ENCODE data around the gene SORCS2.

SORCS2 gene

DNA sequence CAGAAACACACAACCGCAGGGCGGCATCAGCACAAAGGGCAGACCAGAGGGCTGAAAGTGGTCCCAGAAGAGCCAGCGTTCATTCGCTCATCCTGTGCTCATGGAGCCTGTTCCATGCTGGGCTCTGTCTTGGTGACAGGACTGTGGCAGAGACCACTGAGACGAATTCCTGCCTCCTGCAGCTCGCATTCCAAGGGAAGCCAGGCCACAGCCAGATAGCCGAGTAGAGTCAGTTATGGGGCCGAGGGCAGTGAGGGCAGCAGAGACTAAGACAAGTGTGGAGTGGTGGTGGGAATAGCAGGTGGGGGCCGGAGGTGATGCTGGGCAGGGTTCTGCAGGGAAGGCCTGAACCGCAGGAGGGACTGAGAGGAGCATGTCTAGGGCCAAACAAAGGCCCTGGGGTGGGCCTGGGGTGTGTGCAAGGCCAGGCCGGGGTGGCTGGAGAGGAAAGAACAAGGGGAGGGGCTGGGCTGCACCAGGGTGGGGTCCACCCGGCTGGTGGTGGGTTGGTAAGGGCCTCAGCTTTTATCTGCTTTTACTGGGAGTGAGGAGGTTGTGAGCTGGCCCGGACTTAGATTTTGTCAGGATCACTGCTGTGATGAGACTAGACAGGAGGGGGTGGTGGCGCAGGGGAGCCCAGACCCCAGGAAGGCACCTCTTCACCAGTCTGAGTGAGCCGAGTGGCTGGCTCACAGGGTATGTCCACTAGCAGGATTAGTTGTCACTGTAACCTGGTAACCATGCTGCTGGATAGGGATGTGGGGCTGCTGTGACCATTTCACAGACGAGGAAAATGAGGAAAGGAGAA, 236.1 kb downstream of the SORCS2 start:
- DNase-seq (ENCODE audit: low spot score), result no peak

DNA sequence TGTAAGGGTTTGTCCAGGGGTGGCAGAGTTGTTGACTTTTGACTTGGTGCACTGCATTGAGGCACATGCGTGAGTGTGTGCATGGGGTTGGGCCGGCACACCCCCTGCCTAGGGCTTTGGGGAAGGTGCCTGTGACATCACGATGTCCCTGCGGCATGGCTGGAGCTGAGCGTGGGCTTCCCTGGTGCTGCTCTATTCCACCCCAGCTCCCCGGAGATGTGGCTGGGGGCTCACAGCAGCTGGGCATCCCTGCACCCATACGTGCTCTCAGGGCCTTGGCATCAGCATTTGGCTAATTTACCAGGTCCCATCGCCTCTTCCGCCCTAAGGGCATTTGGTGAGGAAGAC, 236.7 kb downstream of the SORCS2 start:
- DNase-seq (ENCODE audit: low spot score), result no peak

DNA sequence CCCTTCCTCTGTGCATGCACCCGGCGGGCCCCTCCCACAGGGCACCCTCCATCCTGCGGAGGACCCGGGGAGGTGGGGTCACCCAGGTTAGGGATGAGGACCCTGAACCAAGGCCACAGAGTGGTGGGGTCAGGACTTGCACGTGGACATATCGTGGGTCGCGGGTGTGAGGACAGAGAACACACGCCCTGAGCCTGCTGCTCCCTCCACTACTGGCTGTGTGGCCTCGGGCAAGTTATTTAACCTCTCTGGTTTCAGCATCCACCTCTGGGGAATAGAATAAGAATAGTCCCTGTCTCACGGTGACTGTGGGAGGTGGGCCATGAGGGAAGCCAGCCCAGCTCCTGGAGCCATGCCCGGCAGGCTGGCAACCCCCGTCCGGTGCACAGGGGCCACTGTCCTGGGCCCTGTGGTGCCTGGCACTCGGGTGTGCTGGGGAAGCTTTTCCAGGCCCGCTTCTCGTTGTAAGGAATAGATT, 237.3 kb downstream of the SORCS2 start:
- no peak for DNase-seq (ENCODE audit: low spot score)

DNA sequence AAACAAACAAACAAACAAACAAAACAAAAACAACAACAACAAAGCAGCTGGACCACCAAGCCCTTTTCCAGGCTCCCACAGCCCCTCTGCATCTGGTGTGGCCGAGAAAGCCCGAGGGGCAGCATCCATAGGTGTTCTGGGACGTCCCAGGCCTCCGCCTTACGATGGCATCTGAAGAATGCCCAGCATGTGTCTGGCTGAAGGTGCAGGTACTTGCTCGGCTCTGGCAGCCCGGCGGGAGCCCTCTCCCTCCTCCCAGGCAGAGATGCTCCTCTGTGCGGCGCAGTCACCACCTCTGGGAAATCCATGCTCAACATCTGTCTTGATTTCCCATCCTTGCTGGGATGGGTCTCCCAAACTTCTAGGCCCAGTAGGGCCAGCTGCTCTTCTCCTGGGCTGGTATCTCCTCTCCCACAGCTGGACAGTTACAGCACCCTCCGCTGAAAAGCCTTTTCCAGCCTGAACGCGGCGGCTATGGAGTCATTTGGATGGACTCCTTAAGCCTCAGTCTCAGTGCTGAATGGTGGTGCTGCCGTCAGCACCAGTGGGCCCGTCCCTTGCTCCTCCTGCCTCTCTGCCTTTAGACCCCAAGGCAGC, 238.1 kb downstream of the SORCS2 start:
- no peak for DNase-seq (ENCODE audit: low spot score)

DNA sequence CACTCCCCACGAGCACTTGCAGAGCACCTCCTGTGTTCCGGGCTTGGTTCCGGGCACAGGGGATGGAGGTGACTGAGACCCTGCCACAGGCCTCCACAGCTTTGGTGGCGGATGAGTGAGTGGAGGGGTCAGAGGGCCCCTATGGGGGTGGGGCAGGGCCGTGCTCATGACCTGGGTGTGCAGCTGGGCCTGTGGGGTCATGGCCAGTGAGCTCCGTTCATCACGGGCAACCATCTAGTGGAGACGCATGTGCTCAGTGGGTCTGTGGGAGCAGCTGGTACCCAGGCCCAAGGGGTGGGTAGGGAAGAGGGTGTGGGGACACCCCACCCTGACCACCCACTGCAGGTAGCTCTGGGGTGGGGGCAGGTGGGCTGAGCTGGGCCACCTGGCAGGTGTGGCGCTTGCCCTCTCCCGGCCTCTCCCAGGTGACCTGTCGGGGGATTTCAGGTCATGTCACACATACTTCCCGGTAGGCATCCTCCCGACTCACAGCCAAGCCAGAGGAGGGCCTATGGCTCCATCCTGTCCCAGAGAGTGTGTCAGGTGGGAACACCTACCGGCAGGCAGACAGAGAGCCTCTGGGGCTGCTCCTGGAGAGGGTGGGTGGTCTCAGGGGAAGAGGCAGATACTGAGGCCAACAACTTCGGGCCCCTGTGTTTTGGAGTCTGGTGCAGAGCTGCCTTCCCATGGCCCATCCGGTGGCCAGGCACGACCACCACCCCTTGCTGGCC, 238.8 kb downstream of the SORCS2 start:
- DNase-seq (ENCODE audit: low spot score), result no peak

DNA sequence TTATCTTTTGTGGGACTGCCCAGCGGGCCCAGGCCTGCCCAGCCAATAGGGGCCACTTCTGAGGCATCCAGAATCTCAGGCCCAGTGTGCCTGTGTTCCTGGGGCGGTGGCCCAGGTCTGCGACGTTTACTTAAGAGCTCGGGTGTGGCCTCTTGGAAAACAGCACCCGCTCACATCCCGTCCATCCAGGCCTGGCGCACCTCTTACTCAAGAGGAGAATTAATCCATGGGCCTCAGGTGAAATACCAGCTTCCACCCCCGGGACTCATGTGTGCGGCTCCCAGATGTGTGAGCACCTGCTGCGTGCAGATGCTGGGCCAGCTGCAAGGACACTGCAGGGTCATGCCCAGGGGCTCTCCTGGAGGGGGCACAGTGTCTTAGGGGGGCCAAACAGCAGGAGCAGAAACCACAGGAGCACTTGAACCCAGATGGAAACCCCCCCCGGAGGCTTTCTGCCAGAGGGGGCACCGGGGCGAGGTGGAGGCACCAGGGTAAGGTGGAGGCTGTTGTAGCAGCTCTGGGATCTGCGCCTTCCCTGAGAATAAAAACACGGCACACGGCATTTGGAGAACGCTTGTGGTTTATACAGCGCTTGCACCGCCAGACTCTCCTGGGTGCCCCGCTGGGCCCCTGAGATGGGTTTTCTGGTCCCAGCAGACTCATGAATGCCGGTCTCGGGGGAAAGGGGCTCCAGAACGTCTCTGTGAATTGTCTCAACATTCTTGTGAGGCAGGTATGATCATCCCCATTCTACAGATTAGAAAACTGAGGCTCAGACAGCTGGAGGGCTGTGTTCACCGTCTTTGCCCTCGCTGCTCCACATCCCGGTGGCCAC, 239.6 kb downstream of the SORCS2 start:
- DNase-seq (ENCODE audit: low spot score), result no peak

DNA sequence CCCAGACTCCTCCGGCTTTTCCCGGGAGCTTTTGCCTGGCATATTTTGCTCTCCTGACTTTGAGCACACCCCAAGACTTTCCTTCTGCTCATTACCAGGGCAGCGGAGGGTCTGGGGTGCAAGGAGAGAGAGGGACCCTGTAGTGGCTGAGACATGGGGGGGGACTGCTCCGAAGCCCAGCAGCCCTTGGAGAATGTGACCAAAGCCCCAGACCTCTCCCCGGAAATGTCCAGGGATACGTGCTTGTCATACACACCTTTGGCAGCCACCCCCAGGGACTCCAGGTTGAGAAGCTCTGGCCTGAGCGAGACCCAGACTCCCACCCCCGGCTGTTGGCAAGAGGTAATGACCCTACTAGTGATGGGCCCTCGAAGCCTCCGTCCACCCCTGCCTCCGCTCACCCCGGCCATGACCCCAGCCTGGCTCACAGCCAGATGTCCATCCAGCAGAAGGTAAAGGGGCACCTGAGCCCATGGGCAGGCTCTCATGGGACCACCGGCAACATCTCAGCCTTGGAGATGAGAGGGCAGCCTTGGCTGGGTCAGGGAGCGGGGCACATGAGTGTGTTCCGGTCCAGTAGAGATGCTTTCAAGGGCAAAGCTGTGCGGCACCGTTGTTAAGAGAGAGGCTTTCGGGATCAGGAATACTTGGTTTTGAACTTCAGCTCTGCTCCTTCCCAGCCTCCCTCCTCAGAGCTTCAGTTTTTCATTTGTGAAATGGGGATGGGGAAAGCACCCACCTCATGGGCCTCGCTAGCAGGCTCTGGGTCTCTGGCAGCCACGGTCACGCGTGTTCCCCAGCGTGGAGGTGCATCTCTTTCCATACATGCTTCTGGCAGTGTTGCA, 240.4 kb downstream of the SORCS2 start:
- no peak for DNase-seq (ENCODE audit: low spot score)

DNA sequence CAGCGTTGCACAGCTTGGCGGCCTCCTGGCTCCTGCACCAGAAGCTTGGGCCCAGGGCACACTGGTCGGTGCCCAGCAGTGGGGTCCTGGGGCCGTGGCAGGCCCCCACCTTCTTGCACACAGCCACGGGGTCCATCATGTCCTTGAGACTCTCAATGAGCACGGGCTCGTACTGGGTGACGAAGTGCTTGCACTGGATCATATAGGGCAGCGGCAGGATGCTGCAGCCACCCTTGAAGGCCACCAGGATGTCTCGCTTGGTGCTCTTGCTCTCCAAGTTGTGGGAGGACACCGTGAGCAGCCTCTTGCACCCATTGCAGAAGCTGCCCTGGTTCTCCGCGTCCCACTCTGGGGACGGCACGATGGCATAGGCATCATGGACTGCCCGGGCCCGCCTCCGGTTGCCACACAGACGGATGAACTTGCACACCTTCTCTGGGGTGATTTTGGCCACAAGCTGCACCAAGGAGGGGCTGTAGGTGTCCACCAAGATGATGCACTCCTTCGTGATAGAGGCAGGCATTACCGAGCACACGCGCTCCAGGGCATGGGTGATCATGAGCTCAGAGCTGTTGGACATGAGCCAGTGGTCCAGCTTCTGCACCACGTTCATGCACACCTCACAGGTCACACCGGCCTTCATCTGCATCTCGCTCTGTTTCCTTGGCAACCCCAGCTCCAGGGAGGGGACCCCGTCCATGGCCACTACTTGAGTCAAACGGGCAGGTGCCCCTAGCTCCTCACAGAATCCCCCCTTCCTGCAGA, 241.2 kb downstream of the SORCS2 start:
- no peak for DNase-seq (ENCODE audit: low spot score)

DNA sequence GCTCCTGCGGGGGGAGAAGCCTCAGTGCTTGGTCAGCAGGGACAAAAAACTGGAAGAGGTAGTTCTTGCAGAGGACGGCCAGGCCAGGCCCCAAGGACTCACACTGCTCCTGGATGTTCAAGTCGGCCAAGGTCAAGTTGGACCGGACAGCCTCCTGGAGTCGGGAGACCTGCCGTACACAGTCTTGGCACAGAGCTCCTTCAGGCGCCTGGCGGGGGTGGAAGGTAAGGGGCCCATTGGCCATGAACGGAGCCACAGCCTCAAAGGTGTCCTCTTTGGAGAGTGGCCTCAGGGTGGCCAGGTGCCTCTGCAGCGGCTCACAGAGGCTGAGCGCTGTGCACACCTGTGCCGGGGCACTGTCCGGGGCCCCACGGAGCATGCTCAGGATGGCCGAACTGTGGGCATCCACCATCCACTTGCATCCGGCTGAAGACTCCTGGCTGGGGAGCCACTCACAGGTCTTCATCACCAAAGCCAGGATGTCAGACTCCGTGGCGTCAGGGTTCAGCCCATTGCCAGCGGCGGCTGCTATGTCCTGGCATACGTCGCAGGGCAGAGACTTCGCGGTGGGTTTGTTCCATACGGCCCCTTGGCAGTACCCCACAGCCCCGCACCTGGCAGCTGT, 241.9 kb downstream of the SORCS2 start:
- DNase-seq (ENCODE audit: low spot score), result no peak

DNA sequence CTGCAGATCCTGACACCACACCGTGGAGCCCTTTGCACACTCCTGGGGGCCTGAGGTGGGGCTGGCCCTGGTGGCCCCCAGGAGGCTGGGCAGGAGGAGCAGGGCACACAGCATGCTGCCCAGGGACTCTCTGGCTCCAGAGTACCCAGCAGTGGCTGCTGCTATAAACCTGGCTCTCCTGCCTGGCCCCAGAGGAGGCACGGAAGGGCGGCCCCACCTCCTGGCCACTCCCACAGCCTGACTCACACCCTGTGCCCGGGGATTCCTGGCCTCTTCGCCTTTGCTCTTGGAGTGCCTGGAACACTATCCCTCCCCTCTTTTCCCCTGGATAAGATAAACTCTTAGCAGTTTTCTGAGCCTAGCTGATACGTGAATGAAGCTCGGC, 242.4 kb downstream of the SORCS2 start, which contains the start of gene PSAPL1:
Gene PSAPL1 (minus strand): TSS at position 165 of the 385 bp plus-strand sequence. CDS start 51 bp downstream, at position 114.
- no peak for DNase-seq (ENCODE audit: low spot score)

DNA sequence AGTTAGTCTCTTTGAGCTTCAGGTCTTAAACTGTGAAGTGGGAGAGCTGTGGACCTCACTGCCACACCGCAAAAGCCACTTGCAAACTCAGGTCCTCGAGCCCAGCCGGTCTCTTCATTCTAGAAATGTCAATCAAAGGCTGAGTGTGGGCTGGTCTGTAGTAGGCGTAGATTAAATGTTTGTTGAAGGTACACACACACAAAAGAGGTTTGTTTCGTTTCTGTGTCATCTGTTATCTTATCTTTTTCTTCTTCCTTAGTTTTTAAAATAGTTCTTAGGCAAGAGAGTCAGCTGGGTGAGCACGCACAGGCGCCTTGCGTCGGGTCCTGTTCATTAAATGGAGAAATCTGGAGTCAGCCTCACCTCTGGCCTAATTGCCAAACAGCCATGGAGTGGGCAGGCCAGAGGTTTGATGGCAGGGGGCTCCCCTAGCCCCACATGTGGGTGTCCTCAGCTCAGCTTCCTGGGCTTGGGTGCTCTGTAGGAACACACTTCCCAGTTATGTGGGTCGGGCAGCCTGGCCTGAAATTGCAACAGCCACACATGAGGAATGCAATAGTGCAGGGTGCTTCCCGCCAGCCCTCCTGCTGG, 243.2 kb downstream of the SORCS2 start:
- no peak for DNase-seq (ENCODE audit: low spot score)

DNA sequence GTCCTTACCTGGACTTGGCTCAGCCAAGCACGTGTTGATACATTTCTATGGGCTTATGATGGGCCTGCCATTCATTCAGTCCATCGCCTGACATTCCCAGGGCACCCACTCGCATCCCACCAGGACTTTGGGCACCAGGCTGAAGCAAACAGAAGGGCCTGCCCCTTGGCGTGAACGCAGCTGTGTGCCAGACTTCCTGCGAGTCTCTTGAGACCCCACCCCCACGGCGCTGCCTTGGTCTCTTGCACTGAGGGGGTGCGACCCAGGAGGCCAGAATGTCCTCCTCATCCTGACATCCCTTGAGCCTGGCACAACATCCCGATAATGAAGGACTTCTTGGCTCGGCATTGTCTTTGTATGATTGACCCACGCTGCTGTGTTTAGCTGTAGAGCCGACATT, 243.9 kb downstream of the SORCS2 start:
- DNase-seq (ENCODE audit: low spot score), result no peak

DNA sequence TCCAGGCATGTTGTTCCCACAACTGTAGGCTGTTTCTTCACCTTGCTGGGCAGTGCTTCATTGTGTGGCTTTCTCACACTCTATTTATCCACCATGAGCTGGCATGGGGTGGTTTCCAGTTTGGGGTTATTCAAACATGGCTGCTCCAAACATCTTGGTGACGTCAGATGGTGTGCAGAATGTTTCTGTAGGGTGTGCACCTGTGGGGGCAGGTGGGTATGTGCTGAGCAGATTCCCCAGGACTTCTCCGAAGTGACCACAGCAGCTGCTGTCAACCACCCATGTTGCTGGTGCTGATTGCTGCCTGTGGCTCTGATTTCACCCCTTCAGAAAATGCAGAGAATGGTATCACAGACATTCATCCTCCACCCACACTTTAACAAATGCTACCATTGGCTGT, 247.4 kb downstream of the SORCS2 start:
- no peak for DNase-seq (ENCODE audit: low spot score)

DNA sequence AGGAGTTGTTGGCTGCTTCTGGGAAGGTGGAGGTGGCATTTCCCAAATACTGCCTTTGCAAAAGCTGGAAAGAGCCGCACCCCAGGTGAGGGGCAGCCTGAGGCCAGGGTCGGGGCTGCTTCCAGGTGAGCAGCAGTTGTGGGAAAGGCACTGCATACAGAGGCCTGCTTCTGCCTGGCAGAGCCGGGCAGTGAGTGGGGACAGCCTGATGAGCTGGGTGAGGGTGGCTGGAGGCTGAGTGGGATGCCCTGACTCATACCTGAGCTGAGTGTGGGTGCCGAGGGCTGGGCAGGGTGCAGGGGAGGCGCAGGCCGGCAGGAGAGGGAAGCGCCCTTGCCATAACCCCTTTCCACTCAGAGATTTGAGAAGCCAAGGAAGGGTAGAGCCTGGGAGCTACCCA, 248.9 kb downstream of the SORCS2 start:
- DNase-seq (ENCODE audit: low spot score), result no peak

DNA sequence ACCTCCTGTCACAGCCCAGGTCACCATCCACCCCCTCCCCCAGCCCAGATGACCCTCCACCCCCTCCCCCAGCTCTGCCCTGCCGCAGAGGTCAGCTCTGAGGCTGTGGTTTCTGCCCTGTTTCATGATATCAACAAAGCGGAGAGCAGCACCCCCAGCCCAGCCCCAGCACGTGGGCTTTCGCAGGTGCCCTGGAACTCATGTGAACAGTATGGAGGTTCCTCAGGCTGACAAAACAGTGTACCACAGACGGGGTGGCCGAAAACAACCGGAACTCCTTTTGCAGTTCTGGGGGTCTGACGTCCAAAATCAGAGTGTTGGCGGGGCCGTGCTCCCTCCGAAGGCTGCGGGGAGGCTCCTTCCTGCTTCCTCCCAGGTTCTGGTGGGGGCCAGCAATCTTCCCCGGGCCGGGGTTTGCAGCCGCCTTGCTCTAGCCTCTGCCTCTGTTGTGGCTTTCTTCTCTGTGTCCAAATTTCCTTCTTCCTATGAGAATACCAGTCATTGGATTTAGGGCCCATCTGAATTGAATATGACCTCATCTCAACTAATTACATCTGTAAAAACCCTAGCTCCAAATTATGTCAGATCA, 250.3 kb downstream of the SORCS2 start:
- no peak for DNase-seq (ENCODE audit: low spot score)

DNA sequence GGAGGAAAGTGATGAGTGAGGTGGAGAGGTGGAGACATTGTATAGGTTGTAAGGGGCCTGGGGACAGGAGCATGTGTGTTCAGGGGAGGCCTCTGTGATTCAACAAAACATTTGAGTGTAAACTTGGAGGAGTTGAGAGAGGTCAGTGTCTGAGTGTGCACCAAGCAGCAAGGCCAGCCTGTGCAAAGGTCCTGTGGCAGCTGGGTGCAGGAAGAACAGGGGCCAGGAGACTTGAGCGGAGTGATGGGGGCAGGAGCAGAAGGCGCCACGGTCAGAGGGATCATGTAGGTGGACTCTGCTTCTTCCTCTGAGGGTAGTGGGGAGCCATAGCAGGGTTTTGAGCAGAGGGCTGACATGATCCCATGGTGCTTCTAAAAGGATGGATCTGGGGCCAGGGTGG, 252.0 kb downstream of the SORCS2 start:
- no peak for DNase-seq (ENCODE audit: low spot score)

DNA sequence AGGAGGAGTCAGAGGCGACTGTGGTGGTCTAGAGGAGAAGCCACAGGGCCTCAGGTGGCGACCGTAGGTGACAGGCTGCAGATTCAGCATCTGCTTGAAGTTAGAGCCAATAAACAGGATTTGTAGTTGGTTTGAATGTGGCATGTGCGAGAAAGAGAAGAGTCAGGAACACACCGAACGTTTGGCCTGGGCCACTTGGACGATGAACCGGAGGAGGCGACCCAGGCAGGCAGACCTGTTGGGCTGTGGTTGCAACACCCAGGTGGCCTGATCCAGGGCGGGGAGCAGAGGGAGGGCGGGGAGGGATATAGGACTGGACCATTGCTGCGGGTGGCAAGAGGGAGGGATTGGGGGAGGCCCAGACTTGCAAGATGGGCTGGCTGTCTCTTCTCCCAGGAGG, 252.4 kb downstream of the SORCS2 start:
- no peak for DNase-seq (ENCODE audit: low spot score)

DNA sequence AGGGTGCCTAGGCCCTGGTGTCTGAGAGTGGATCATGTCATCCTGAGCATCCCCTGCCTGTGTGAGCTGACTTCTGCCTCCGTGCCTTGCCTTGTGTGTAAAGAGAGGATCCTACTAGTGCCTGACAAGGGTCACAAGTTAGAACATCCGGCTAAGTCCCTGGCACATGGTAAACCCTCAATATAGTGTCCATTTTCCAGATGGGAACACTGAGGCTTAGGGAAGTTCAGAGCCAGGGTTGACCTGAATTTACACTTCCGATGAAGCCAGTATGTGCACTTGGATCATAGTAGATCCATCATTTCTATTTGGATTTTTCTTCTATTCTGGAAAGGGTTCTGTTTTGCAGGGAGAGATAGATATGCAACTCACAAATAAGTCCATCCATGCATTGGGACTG, 254.9 kb downstream of the SORCS2 start:
- DNase-seq (ENCODE audit: low spot score), result no peak

DNA sequence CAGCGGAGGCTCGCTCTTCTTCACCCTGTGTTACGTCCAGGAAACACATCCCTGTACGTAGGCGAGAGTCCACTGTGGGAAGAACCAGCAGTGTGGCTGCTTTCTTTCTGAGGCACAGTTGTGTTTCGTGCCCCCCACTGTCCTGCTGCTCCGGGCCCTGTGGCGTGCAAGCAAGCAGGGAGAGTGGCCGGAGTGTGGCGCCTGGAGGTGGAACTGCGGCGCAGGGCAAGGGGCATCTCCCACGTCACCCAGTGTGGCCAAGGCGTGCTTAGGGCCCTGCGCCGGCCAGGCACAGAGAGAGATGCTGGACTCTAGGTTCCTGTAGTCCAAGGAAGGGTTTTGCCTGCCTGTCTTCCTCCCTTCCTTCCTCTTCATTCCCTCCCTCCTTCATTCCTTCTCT, 255.7 kb downstream of the SORCS2 start:
- DNase-seq (ENCODE audit: low spot score), result no peak

All from hematopoietic multipotent progenitor cell treated with erythropoietin and hydrocortisone succinate and interleukin-3 and kit ligand, for 15 days (in vitro differentiated cells).